Ishikawa (cell line): ENCODE data around the gene TLR8.
A peak's percentile ranks its signal among the peaks of the same experiment; 100 is the strongest.

Source experiments
- CEBPB ChIP-seq: IDR thresholded peaks from 2 replicates; pipeline ENCODE4 v1.6.1; 2012
- CREB1 ChIP-seq: IDR thresholded peaks from 2 replicates; pipeline ENCODE4 v1.6.1; 2012; ENCODE audit warnings: low read depth
- EGR1 ChIP-seq: IDR thresholded peaks from 2 replicates; pipeline ENCODE4 v1.6.1; 2012
- EP300 ChIP-seq: IDR thresholded peaks from 2 replicates; pipeline ENCODE4 v1.6.1; 2012; ENCODE audit warnings: borderline replicate concordance
- FOXM1 ChIP-seq: IDR thresholded peaks from 2 replicates; pipeline ENCODE4 v1.6.1; 2012; ENCODE audit warnings: low read depth, borderline replicate concordance
- MAX ChIP-seq: IDR thresholded peaks from 2 replicates; pipeline ENCODE4 v1.6.1; 2012
- NFIC ChIP-seq: IDR thresholded peaks from 2 replicates; pipeline ENCODE4 v1.6.1; 2012
- RAD21 ChIP-seq: IDR thresholded peaks from 2 replicates; pipeline ENCODE4 v1.6.1; 2012; ENCODE audit warnings: low read depth
- TAF1 ChIP-seq: IDR thresholded peaks from 2 replicates; pipeline ENCODE4 v1.6.1; 2012; ENCODE audit warnings: low read depth, mild to moderate bottlenecking
- TCF12 ChIP-seq: IDR thresholded peaks from 2 replicates; pipeline ENCODE4 v1.6.1; 2012; ENCODE audit warnings: low read depth
- TEAD4 ChIP-seq: IDR thresholded peaks from 2 replicates; pipeline ENCODE4 v1.6.1; 2012
- YY1 ChIP-seq: IDR thresholded peaks from 2 replicates; pipeline ENCODE4 v1.6.1; 2012; ENCODE audit warnings: low read depth
- ZBTB7A ChIP-seq: IDR thresholded peaks from 2 replicates; pipeline ENCODE4 v1.6.1; 2012; ENCODE audit warnings: low read depth
- TF ChIP-seq, protein P1 (sequence below): IDR thresholded peaks from 2 replicates; pipeline ENCODE4 v1.6.1; 2012
- TF ChIP-seq, protein P2 (sequence below): IDR thresholded peaks from 2 replicates; pipeline ENCODE4 v1.6.1; 2012; ENCODE audit warnings: low read depth, mild to moderate bottlenecking

Gene TLR8

DNA sequence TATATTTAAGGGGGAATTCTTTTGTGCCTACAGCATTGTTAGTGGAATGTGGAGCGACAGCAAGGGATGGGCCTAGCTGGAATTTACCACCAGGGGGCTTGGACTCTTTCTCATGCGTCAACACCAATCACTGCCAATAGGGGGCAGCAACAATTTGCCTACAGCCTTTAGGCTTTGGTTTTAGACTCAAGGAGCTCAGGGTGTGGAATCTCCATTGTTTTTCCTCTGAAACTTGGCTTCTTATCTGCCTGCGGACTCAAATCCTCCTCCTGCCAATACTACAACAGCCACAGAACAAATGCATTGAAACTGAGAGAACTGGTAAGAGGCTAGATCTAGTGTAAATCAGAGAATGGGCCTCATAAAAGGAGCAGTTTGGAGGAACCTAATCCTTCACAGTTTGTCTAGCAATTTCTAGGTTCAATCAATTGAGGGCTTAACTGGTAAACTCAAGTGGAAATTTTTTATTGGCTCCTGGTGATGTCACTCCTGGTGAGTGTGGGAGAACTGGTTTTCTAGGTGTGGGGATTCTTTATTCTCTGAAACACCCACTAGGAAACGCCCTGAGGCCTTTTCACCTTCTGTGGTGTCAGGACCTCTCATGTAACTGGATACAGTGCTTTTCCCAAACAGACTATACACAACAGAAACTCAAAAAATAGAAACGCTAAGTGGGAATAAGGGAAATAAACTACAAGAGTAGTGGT is 40.6 kb downstream of the TLR8 start:
- TF ChIP-seq, protein P1, sequence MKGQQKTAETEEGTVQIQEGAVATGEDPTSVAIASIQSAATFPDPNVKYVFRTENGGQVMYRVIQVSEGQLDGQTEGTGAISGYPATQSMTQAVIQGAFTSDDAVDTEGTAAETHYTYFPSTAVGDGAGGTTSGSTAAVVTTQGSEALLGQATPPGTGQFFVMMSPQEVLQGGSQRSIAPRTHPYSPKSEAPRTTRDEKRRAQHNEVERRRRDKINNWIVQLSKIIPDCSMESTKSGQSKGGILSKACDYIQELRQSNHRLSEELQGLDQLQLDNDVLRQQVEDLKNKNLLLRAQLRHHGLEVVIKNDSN, result no peak
- peak; percentile 19; the same call in 1 of the 2 replicates for TF ChIP-seq NFIC
- TF ChIP-seq MAX, result no peak
- TF ChIP-seq FOXM1, result peak; percentile 69
- peak; percentile 82 for TF ChIP-seq RAD21
- peak; percentile 84 for TF ChIP-seq TEAD4
- TF ChIP-seq, protein P2, sequence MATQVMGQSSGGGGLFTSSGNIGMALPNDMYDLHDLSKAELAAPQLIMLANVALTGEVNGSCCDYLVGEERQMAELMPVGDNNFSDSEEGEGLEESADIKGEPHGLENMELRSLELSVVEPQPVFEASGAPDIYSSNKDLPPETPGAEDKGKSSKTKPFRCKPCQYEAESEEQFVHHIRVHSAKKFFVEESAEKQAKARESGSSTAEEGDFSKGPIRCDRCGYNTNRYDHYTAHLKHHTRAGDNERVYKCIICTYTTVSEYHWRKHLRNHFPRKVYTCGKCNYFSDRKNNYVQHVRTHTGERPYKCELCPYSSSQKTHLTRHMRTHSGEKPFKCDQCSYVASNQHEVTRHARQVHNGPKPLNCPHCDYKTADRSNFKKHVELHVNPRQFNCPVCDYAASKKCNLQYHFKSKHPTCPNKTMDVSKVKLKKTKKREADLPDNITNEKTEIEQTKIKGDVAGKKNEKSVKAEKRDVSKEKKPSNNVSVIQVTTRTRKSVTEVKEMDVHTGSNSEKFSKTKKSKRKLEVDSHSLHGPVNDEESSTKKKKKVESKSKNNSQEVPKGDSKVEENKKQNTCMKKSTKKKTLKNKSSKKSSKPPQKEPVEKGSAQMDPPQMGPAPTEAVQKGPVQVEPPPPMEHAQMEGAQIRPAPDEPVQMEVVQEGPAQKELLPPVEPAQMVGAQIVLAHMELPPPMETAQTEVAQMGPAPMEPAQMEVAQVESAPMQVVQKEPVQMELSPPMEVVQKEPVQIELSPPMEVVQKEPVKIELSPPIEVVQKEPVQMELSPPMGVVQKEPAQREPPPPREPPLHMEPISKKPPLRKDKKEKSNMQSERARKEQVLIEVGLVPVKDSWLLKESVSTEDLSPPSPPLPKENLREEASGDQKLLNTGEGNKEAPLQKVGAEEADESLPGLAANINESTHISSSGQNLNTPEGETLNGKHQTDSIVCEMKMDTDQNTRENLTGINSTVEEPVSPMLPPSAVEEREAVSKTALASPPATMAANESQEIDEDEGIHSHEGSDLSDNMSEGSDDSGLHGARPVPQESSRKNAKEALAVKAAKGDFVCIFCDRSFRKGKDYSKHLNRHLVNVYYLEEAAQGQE, result no peak
- no peak; the same call in 1 of the 2 replicates for TF ChIP-seq TCF12
- no peak for TF ChIP-seq CREB1
- TF ChIP-seq YY1, result no peak
- no peak; the same call in 1 of the 2 replicates for TF ChIP-seq EP300
- no peak; the same call in 1 of the 2 replicates for TF ChIP-seq CEBPB
- TF ChIP-seq TAF1, result no peak
- no peak for TF ChIP-seq EGR1
- TF ChIP-seq ZBTB7A, result no peak

- TF ChIP-seq TCF12 (no peak; the same call in 1 of the 2 replicates), MAX (no peak; the same call in 1 of the 2 replicates), TEAD4 (no peak), NFIC (no peak), YY1 (no peak), ZBTB7A (no peak), FOXM1 (no peak), CREB1 (no peak), EP300 (no peak), EGR1 (no peak), CEBPB (no peak), TAF1 (no peak), RAD21 (no peak)
- TF ChIP-seq, protein P1, result no peak
- TF ChIP-seq, protein P2, result no peak
Measured at GRCh38 chrX:12947545-12948235, 41.3 kb downstream of the TLR8 start.

DNA sequence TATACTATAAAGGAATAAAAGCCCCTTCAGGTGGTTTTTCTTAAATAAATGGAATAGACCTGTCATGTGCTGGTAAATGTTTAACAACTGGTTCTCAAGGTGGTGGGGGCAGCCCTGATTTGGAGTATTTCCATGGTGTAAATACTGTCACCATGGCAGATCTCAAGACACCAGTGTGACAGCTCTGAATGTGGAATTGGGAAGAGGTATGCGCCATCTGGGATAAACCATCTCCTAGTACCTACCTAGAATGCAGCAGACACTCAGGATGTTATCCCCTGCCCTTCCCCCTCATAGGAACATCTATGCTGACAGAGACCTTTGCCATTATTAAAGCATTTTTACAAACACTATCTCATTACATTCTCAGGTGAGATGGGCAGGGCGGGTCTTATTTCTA is 42.1 kb downstream of the TLR8 start:
- TF ChIP-seq FOXM1 (no peak), ZBTB7A (no peak)

GRCh38 chrX:12949205-12949926 is 42.9 kb downstream of the TLR8 start:
- no peak for TF ChIP-seq EGR1
- no peak for TF ChIP-seq NFIC
- TF ChIP-seq RAD21, result no peak

GRCh38 chrX:12949927-12950656 is 43.7 kb downstream of the TLR8 start:
- TF ChIP-seq ZBTB7A (no peak), TEAD4 (no peak), FOXM1 (no peak), CREB1 (no peak), CEBPB (no peak), NFIC (no peak), MAX (no peak), YY1 (no peak)
